ENCODE data around the gene TPPP. TPM values are rescaled to one million over a fixed set of nuclear protein-coding genes. Genes with fewer than 3 reads are reported as not detected.
A peak's percentile ranks its signal among the peaks of the same experiment; 100 is the strongest.

The TPPP gene
- total RNA-seq, 4 donors from 2014 or later, result 10.5 to 22.2 (median 16.2) TPM

DNA sequence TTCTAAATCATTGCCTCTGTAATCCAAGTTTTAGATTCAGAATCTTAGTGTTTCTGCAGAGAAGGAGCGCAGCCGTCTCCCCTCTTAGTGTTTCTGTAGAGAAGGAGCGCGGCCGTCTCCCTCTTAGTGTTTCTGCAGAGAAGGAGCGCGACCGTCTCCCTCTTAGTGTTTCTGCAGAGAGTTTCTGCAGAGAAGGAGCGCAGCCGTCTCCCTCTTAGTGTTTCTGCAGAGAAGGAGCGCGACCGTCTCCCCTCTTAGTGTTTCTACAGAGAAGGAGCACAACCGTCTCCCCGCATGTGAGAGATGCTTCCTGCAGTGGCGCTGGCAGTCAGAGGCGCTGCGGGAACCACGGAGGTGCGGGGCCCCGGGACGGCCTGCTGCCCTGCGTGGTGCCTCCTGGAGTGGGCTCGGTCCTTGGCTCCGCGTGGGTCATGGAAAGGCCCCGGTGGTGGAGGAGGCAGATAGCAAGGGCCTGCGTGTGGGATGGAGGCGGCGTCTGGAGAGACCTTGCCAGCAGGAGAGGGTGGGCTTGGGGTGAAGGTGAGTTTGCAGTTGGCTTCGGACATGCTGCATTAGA is 70.1 kb downstream of the TPPP start:
- H3K4me3 ChIP-seq, result no peak overlapping the region
- no peak overlapping the region for H3K27ac ChIP-seq
- 95% methylated on average over 31 of the region's 31 CpGs for WGBS
- no peaks in the 10 kb centered on the region for H3K9me3 ChIP-seq
- H3K27me3 ChIP-seq, result no peaks in the 10 kb centered on the region
- H3K4me1 ChIP-seq, result no peaks in the 10 kb centered on the region
- H3K36me3 ChIP-seq, result peaks cover 38% of the 10 kb centered on the region
- TF ChIP-seq POLR2AphosphoS5 (IDR thresholded peaks at IDR 0.05), result no peak
- no peak for TF ChIP-seq POLR2A (IDR thresholded peaks at IDR 0.05)
- TF ChIP-seq EP300 (IDR thresholded peaks at IDR 0.05), result no peak
- TF ChIP-seq, protein P1, sequence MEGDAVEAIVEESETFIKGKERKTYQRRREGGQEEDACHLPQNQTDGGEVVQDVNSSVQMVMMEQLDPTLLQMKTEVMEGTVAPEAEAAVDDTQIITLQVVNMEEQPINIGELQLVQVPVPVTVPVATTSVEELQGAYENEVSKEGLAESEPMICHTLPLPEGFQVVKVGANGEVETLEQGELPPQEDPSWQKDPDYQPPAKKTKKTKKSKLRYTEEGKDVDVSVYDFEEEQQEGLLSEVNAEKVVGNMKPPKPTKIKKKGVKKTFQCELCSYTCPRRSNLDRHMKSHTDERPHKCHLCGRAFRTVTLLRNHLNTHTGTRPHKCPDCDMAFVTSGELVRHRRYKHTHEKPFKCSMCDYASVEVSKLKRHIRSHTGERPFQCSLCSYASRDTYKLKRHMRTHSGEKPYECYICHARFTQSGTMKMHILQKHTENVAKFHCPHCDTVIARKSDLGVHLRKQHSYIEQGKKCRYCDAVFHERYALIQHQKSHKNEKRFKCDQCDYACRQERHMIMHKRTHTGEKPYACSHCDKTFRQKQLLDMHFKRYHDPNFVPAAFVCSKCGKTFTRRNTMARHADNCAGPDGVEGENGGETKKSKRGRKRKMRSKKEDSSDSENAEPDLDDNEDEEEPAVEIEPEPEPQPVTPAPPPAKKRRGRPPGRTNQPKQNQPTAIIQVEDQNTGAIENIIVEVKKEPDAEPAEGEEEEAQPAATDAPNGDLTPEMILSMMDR (IDR thresholded peaks at IDR 0.05), result no peak
- peak in 1 of 2 donors; percentile 64 for DNase-seq (ENCODE audit: low spot score in 2 of 2)

DNA sequence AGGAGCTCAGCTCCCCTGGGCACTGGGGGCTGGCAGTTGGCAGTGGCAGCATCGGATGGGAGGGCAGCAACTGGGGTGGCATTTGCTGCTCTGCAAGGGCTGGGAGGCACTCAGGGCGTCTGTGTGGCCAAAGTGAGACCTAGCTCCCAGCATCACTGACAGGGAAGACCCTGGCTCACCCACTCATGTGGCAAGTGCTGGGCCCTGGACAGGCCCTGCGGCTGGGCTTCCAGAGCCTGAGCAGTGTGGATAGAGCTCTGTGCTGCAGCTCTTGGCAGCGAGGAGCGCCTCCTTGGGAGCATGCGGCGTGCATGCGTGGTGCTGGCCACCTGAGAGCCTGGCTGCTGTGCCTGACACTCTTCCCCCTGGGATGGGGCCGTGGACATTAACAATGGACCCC is 70.8 kb downstream of the TPPP start:
- Histone ChIP-seq H3K4me3 (no peak overlapping the region), H3K27me3 (no peaks in the 10 kb centered on the region), H3K36me3 (peaks cover 34% of the 10 kb centered on the region), H3K27ac (no peak overlapping the region), H3K9me3 (no peaks in the 10 kb centered on the region), H3K4me1 (no peaks in the 10 kb centered on the region)
- no peak for TF ChIP-seq POLR2AphosphoS5 (IDR thresholded peaks at IDR 0.05)
- TF ChIP-seq POLR2A (IDR thresholded peaks at IDR 0.05), result no peak
- no peak for TF ChIP-seq EP300 (IDR thresholded peaks at IDR 0.05)
- TF ChIP-seq, protein P1 (IDR thresholded peaks at IDR 0.05), result no peak
- DNase-seq (ENCODE audit: low spot score in 2 of 2), result peak in 1 of 2 donors; percentile 49
- 100% methylated on average over 1 of the region's 9 CpGs for WGBS

DNA sequence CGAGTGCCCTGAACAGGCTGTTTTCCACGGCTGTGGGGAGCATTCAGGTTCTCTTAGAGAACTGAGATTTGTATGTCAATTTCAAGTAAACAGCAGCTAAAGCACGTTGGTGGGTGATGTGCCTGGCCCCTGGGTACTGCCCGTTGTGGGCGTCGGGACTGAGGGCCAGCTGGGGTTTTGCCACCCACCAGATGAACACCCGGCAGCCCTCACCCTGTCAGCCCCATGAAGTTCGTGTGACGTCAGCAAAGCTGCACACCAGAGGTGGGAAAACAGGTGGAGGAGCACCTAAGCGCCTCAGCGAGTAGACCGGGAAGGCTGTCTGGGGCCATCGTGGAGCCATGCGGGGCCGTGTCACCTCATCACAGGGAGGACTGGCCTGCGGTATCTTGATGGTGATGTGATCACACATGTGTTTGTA is 71.8 kb downstream of the TPPP start:
- Histone ChIP-seq H3K27me3 (no peaks in the 10 kb centered on the region), H3K36me3 (peaks cover 34% of the 10 kb centered on the region), H3K4me1 (no peaks in the 10 kb centered on the region), H3K9me3 (no peaks in the 10 kb centered on the region), H3K27ac (no peak overlapping the region), H3K4me3 (no peak overlapping the region)
- peak; percentile 35 to 68 for DNase-seq (ENCODE audit: low spot score in 2 of 2)
- 96% methylated on average over 12 of the region's 16 CpGs for WGBS
- TF ChIP-seq, protein P1 (IDR thresholded peaks at IDR 0.05), result no peak
- TF ChIP-seq POLR2A (IDR thresholded peaks at IDR 0.05) (no peak), EP300 (IDR thresholded peaks at IDR 0.05) (no peak), POLR2AphosphoS5 (IDR thresholded peaks at IDR 0.05) (no peak)

DNA sequence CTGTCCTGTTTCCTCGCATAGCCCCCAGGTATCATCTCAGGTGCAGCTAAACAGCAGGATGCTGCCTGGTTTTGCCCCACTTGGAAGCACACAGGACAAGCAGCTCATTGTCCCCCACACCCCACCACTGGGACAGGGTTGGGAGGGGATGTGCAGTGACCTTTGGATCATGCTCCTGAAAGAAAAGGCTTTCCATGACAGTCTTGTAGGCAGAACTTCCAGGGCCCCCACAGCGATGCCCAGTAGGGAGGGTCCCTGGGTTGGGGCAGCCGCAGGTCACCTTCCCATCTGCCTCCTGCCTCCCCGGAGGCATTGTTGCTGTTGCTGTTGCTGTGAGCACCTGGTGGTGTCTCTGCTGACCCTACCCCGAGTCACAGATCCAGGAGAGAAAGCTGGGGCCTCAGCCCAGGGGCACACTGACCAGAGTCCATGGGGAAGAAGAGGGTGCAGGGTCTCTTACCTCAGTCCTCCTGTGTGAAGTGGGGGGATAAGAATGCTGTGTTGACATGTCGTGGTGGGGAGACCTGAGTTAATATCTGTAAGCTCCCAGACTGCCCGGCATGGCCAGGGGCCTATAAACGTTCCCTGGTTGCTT is 72.5 kb downstream of the TPPP start:
- Histone ChIP-seq H3K36me3 (peaks cover 34% of the 10 kb centered on the region), H3K27ac (no peak overlapping the region), H3K4me1 (no peaks in the 10 kb centered on the region), H3K4me3 (no peak overlapping the region), H3K9me3 (no peaks in the 10 kb centered on the region), H3K27me3 (no peaks in the 10 kb centered on the region)
- no peak for TF ChIP-seq POLR2AphosphoS5 (IDR thresholded peaks at IDR 0.05)
- TF ChIP-seq, protein P1 (IDR thresholded peaks at IDR 0.05), result no peak
- 100% methylated on average over 5 of the region's 8 CpGs for WGBS
- DNase-seq (ENCODE audit: low spot score in 2 of 2), result peak; percentile 39 to 55

DNA sequence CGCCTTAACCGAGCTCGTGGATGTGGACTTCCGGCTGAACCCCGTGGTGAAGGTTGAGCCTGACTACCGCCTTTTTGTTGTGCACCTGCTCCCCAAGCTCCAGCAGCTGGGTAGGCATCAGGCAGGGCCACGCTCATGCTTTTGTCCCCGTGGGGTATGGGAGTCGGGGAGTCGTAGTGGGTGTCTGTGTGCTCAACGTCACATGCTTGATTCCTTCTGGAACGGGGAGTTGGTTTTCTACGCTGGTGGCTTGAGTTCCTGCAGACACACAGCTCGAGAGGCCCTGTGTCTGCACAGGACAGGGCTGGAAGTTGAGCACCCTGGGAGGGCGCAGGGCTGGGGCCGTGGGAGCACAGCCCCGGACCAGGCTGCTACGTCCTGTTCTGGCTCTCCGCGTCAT is 73.0 kb downstream of the TPPP start:
- no peak overlapping the region for H3K4me3 ChIP-seq
- H3K4me1 ChIP-seq, result no peaks in the 10 kb centered on the region
- no peak overlapping the region for H3K27ac ChIP-seq
- WGBS, result 95% methylated on average over 19 of the region's 20 CpGs
- DNase-seq (ENCODE audit: low spot score in 2 of 2), result peak; percentile 34 to 54
- TF ChIP-seq EP300 (IDR thresholded peaks at IDR 0.05), result no peak
- no peak for TF ChIP-seq POLR2AphosphoS5 (IDR thresholded peaks at IDR 0.05)
- TF ChIP-seq POLR2A (IDR thresholded peaks at IDR 0.05), result no peak
- TF ChIP-seq, protein P1 (IDR thresholded peaks at IDR 0.05), result no peak
- H3K27me3 ChIP-seq, result no peaks in the 10 kb centered on the region
- no peaks in the 10 kb centered on the region for H3K9me3 ChIP-seq
- peaks cover 34% of the 10 kb centered on the region for H3K36me3 ChIP-seq
